GDM1 (cell line): ENCODE data around the gene SH2D6.

ENCODE experiments used
- DNase-seq: peaks from one replicate; lab custom pipeline; 2025; lab: John Stamatoyannopoulos, UW

Gene SH2D6

GRCh38 chr2:85439986-85440385 is 21.5 kb downstream of the SH2D6 start:
- no peak for DNase-seq

GRCh38 chr2:85440729-85441128 is 22.2 kb downstream of the SH2D6 start:
- no peak for DNase-seq

GRCh38 chr2:85441864-85442263 is 23.4 kb downstream of the SH2D6 start:
- DNase-seq = no peak

GRCh38 chr2:85444629-85445172 is 26.2 kb downstream of the SH2D6 start:
- DNase-seq = no peak

- DNase-seq = no peak
These were observed 27.1 kb downstream of the SH2D6 start for GRCh38 chr2:85445316-85446295.

GRCh38 chr2:85446296-85447221 is 28.0 kb downstream of the SH2D6 start:
- DNase-seq = no peak

GRCh38 chr2:85447222-85447585 is 28.7 kb downstream of the SH2D6 start:
- no peak for DNase-seq

- no peak for DNase-seq
These were observed 30.1 kb downstream of the SH2D6 start for GRCh38 chr2:85448461-85449213.

GRCh38 chr2:85449214-85449588 is 30.7 kb downstream of the SH2D6 start:
- DNase-seq = no peak

GRCh38 chr2:85452237-85452636 is 33.7 kb downstream of the SH2D6 start:
- no peak for DNase-seq

GRCh38 chr2:85453571-85453970 is 35.1 kb downstream of the SH2D6 start:
- no peak for DNase-seq

GRCh38 chr2:85455552-85456090 is 37.1 kb downstream of the SH2D6 start:
- no peak for DNase-seq

- no peak for DNase-seq
These were observed 38.5 kb downstream of the SH2D6 start for GRCh38 chr2:85457043-85457442.

GRCh38 chr2:85457877-85458316 is 39.4 kb downstream of the SH2D6 start:
- no peak for DNase-seq

GRCh38 chr2:85458601-85459563 is 40.4 kb downstream of the SH2D6 start:
- no peak for DNase-seq

- no peak for DNase-seq
These were observed 41.3 kb downstream of the SH2D6 start for GRCh38 chr2:85459771-85460170.

- DNase-seq = no peak
These were observed 43.8 kb downstream of the SH2D6 start for GRCh38 chr2:85462322-85462721.

GRCh38 chr2:85468096-85468703 is 49.7 kb downstream of the SH2D6 start:
- DNase-seq = no peak

GRCh38 chr2:85468704-85469349 is 50.3 kb downstream of the SH2D6 start:
- DNase-seq = no peak
